Neutrophil (primary cell): ENCODE data around the gene MED31.

Experiments
- H3K27ac ChIP-seq: fragments of 200-600 bp; sonication (generic); 2 replicates; pipeline ENCODE4 v1.5.1; 2016; ENCODE audit warnings: mild to moderate bottlenecking, moderate library complexity
- H3K27me3 ChIP-seq: fragments of 200-600 bp; sonication (generic); 2 replicates; pipeline ENCODE4 v1.6.0; 2016; ENCODE audit warnings: mild to moderate bottlenecking
- H3K36me3 ChIP-seq: fragments of 200-600 bp; sonication (generic); 2 replicates; pipeline ENCODE4 v1.5.1; 2017
- H3K4me1 ChIP-seq, 2 experiments: fragments of 200-600 bp in 1 of 2; sonication (generic) in 1 of 2; 1 replicate in 1 of 2; 2 replicates in 1 of 2; pipeline versions ENCODE4 v1.5.1 to v1.6.1; 2013 to 2016; ENCODE audit warnings: low read depth in 1 of 2, low read length in 1 of 2, mild to moderate bottlenecking in 1 of 2, moderate library complexity in 1 of 2; ENCODE audit not compliant: control insufficient read depth in 1 of 2, insufficient read depth in 1 of 2
- H3K4me3 ChIP-seq, 2 experiments: fragments of 200-600 bp in 1 of 2; sonication (generic) in 1 of 2; 1 replicate in 1 of 2; 2 replicates in 1 of 2; pipeline ENCODE4 v1.5.1; 2013 to 2016; ENCODE audit warnings: low read depth in 1 of 2, low read length in 1 of 2, mild to moderate bottlenecking in 1 of 2, moderate library complexity in 1 of 2
- H3K9me3 ChIP-seq: fragments of 200-600 bp; sonication (generic); 2 replicates; pipeline ENCODE4 v1.5.1; 2016
- TF ChIP-seq, protein P1 (sequence below): fragments of 200-600 bp; sonication (generic); IDR thresholded peaks from 2 replicates; pipeline ENCODE4 v1.5.1; 2016; ENCODE audit warnings: antibody characterized with exemption

MED31 gene

GRCh38 chr17:6677158-6677831 lies 25.9 kb upstream of the MED31 start:
- Histone ChIP-seq H3K9me3 (no peaks in the 10 kb centered on the region), H3K4me3 (no peak overlapping the region), H3K4me1 (no peaks in the 10 kb centered on the region), H3K27me3 (peaks cover 74% of the 10 kb centered on the region), H3K36me3 (no peaks in the 10 kb centered on the region), H3K27ac (no peak overlapping the region)
- TF ChIP-seq, protein P1, sequence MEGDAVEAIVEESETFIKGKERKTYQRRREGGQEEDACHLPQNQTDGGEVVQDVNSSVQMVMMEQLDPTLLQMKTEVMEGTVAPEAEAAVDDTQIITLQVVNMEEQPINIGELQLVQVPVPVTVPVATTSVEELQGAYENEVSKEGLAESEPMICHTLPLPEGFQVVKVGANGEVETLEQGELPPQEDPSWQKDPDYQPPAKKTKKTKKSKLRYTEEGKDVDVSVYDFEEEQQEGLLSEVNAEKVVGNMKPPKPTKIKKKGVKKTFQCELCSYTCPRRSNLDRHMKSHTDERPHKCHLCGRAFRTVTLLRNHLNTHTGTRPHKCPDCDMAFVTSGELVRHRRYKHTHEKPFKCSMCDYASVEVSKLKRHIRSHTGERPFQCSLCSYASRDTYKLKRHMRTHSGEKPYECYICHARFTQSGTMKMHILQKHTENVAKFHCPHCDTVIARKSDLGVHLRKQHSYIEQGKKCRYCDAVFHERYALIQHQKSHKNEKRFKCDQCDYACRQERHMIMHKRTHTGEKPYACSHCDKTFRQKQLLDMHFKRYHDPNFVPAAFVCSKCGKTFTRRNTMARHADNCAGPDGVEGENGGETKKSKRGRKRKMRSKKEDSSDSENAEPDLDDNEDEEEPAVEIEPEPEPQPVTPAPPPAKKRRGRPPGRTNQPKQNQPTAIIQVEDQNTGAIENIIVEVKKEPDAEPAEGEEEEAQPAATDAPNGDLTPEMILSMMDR, result no peak

- Histone ChIP-seq H3K27me3 (peaks cover 70% of the 10 kb centered on the region), H3K4me1 (no peaks in the 10 kb centered on the region), H3K27ac (no peak overlapping the region), H3K4me3 (no peak overlapping the region), H3K36me3 (no peaks in the 10 kb centered on the region), H3K9me3 (no peaks in the 10 kb centered on the region)
- TF ChIP-seq, protein P1, result no peak
Measured at GRCh38 chr17:6676802-6677157, 25.4 kb upstream of the MED31 start.

GRCh38 chr17:6675201-6675825 lies 23.9 kb upstream of the MED31 start:
- no peaks in the 10 kb centered on the region for H3K4me1 ChIP-seq
- TF ChIP-seq, protein P1, result no peak
- no peaks in the 10 kb centered on the region for H3K9me3 ChIP-seq
- peaks cover 70% of the 10 kb centered on the region for H3K27me3 ChIP-seq
- H3K36me3 ChIP-seq, result no peaks in the 10 kb centered on the region
- no peak overlapping the region for H3K4me3 ChIP-seq
- H3K27ac ChIP-seq, result no peak overlapping the region

DNA sequence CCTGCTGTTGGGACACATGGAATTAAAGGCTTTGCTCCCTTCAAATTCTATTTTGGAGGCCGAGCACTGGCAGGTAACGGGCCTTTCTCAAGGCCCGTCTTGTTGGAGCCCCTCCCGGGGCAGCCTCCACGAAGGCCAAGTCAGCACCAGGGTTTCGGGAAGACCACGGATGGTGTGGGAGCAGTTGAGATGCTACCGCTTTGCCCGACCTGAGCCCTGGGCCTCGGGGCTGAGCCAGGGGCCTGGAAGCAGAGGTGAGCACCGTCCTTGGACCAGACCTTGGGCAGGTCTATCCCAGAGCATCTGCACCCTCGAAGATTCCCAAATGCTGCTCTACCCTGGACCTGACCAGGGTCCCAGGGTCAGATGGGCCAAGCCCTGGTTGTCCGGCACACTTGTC lies 23.2 kb upstream of the MED31 start:
- Histone ChIP-seq H3K27me3 (peaks cover 70% of the 10 kb centered on the region), H3K4me3 (no peak overlapping the region), H3K36me3 (no peaks in the 10 kb centered on the region), H3K9me3 (no peaks in the 10 kb centered on the region), H3K27ac (no peak overlapping the region), H3K4me1 (no peaks in the 10 kb centered on the region)
- TF ChIP-seq, protein P1, result no peak

DNA sequence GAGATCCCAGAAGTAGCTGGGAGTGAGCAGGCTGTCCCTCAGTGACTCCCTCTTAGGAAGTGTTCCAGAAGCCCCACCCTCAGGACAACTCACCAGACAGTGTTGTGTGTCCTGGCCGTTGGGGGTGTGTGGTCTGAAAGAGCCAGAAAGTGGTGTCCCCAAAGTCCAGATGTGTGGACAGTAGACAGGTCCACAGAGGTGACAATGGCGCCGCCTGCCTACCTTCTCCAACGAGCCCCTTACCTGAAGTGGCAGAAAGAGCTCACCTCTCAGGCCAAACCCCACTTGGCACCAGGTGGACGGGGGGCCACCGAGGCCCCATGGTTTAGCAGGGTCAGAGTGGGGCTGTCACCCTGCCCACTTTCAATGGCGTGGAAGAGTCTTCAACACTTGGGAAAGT lies 20.0 kb upstream of the MED31 start:
- no peak overlapping the region for H3K27ac ChIP-seq
- TF ChIP-seq, protein P1, result no peak
- peaks cover 71% of the 10 kb centered on the region for H3K27me3 ChIP-seq
- H3K36me3 ChIP-seq, result no peaks in the 10 kb centered on the region
- no peak overlapping the region for H3K4me3 ChIP-seq
- no peaks in the 10 kb centered on the region for H3K9me3 ChIP-seq
- H3K4me1 ChIP-seq, result no peaks in the 10 kb centered on the region
